Measurements from ENCODE around the gene ASZ1. TPM values are rescaled to one million over a fixed set of nuclear protein-coding genes. Genes with fewer than 3 reads are reported as not detected.

Gene ASZ1
- total RNA-seq, 1 donor from 2014 or later: not detected

DNA sequence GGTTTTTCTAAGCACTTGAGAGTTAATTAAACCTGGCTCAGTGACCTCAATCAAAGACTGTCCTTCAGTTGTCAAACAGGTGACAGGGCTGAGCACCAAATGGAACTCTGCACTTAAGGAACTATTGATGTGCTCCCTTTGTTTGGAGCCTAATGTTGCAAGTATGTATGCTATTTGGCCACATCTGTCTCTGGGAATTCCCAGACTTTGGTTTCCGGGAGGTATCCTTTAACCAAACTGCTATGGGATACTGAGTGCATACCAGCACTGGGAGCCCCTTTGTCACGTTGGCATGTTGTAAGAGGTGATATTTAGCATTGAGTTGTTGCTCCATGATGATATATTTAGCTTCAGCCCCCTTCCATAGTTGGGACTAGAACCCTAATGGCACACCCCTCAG lies 25.2 kb downstream of the ASZ1 start:
- Mint-ChIP-seq H3K36me3 (ENCODE audit: unreplicated experiment) (no peaks in the 10 kb centered on the region), H3K27ac (ENCODE audit: unreplicated experiment) (no peak overlapping the region), H3K27me3 (ENCODE audit: unreplicated experiment) (peaks cover 5% of the 10 kb centered on the region), H3K4me1 (ENCODE audit: unreplicated experiment) (no peaks in the 10 kb centered on the region), H3K9me3 (ENCODE audit: unreplicated experiment) (no peaks in the 10 kb centered on the region), H3K4me3 (ENCODE audit: unreplicated experiment) (no peak overlapping the region)
- TF ChIP-seq CTCF (IDR thresholded peaks at IDR 0.05): no peak
- no peak for DNase-seq (ENCODE audit: extremely low spot score, unreplicated experiment)

DNA sequence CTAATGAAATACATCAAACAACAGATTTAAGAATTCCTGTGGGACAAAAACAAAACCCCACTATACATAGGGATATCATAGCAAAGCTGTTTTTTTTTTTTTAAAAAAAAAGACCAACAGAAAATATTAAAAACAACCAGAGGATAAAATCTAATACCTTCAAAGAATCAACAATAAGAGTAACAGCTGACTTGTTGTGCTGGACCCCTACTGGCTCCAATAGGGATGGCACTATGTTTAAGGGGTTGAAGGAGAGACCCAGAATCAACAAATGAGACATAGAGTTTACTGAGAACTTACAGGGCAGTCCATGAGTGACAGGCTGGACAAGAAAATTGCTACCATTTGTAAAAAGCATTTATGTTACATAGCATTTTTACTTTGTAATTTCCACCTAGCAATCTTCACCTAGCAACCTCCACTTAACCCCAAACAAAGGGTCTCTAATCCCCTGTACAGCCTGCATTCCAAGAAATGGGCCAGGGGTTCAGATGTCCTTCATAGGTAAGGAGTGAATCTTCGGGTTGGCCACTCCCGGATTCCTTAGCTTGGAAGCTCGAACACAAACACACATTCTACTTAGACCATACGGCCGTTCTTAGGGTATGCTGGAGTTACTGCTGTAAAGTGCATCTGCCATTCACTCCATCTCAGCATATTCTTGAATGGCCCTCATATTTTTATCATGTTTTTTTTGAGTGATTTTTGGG lies 25.8 kb downstream of the ASZ1 start:
- Mint-ChIP-seq H3K27me3 (ENCODE audit: unreplicated experiment) (peaks cover 6% of the 10 kb centered on the region), H3K27ac (ENCODE audit: unreplicated experiment) (no peak overlapping the region), H3K4me3 (ENCODE audit: unreplicated experiment) (no peak overlapping the region), H3K36me3 (ENCODE audit: unreplicated experiment) (no peaks in the 10 kb centered on the region), H3K4me1 (ENCODE audit: unreplicated experiment) (no peaks in the 10 kb centered on the region), H3K9me3 (ENCODE audit: unreplicated experiment) (no peaks in the 10 kb centered on the region)
- no peak for DNase-seq (ENCODE audit: extremely low spot score, unreplicated experiment)
- peak; percentile 28 for TF ChIP-seq CTCF (IDR thresholded peaks at IDR 0.05)

GRCh38 chr7:117399820-117400422 lies 27.4 kb downstream of the ASZ1 start:
- Mint-ChIP-seq H3K36me3 (ENCODE audit: unreplicated experiment) (no peaks in the 10 kb centered on the region), H3K4me3 (ENCODE audit: unreplicated experiment) (no peak overlapping the region), H3K9me3 (ENCODE audit: unreplicated experiment) (no peaks in the 10 kb centered on the region), H3K4me1 (ENCODE audit: unreplicated experiment) (no peaks in the 10 kb centered on the region), H3K27me3 (ENCODE audit: unreplicated experiment) (peaks cover 6% of the 10 kb centered on the region), H3K27ac (ENCODE audit: unreplicated experiment) (no peak overlapping the region)
- peak; percentile 65 for TF ChIP-seq CTCF (IDR thresholded peaks at IDR 0.05)
- DNase-seq (ENCODE audit: extremely low spot score, unreplicated experiment): no peak

DNA sequence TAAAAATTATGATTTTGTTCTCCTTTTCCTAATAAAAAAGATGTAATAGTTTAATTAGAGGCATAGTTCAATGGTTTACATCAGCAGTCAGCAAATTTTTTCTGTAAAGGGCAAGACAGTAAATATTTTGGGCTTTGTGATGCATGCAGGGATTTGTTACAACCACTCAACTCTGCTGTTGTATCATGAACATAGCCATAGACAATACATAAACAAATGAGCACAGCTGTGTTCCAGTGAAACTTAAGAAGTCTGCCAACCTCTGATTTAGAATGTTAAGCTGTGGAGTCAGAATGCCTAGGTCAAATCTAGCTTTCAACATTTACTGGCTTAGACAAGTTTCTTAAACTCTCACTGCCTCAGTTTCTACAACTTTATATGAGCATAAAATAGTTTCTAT lies 31.6 kb downstream of the ASZ1 start:
- Mint-ChIP-seq H3K4me1 (ENCODE audit: unreplicated experiment) (no peaks in the 10 kb centered on the region), H3K36me3 (ENCODE audit: unreplicated experiment) (no peaks in the 10 kb centered on the region), H3K9me3 (ENCODE audit: unreplicated experiment) (no peaks in the 10 kb centered on the region), H3K4me3 (ENCODE audit: unreplicated experiment) (no peak overlapping the region), H3K27ac (ENCODE audit: unreplicated experiment) (no peak overlapping the region), H3K27me3 (ENCODE audit: unreplicated experiment) (peaks cover 9% of the 10 kb centered on the region)
- no peak for DNase-seq (ENCODE audit: extremely low spot score, unreplicated experiment)
- TF ChIP-seq CTCF (IDR thresholded peaks at IDR 0.05): no peak

DNA sequence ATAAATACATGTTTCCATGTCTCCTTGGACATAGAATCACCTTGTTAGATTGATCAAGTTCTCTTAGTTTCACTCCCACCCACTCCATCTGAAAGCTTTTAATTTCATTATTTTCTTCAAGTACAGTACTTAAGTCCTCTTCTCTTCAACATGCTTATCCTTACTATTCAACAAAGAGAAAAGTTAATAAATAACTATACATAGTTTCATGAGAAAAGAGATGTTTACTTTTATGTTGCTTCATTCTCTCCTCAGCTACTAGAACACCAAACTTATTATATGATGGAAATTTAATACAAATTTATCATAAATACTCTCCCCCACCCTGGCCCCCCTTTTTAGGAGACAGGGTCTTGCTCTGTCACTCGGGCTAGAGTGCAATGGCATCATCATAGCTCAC lies 33.5 kb downstream of the ASZ1 start:
- Mint-ChIP-seq H3K27me3 (ENCODE audit: unreplicated experiment) (peaks cover 9% of the 10 kb centered on the region), H3K4me3 (ENCODE audit: unreplicated experiment) (no peak overlapping the region), H3K36me3 (ENCODE audit: unreplicated experiment) (peaks cover under 1% of the 10 kb centered on the region), H3K27ac (ENCODE audit: unreplicated experiment) (no peak overlapping the region), H3K4me1 (ENCODE audit: unreplicated experiment) (no peaks in the 10 kb centered on the region), H3K9me3 (ENCODE audit: unreplicated experiment) (peaks cover 4% of the 10 kb centered on the region)
- DNase-seq (ENCODE audit: extremely low spot score, unreplicated experiment): no peak
- no peak for TF ChIP-seq CTCF (IDR thresholded peaks at IDR 0.05)

Data from osteocyte (in vitro differentiated cells).